ENCODE data around the gene USP17L10. TPM values are rescaled to one million over a fixed set of nuclear protein-coding genes. Genes with fewer than 3 reads are reported as not detected.
"Not testable (repeated sequence)": the region's sequence is repeated elsewhere in the genome, so short reads cannot be mapped to it uniquely, and the experiment has no call there.

Gene USP17L10
- total RNA-seq, 4 donors from 2014 or later = not detected

GRCh38 chr4:9253078-9253477, 42.6 kb downstream of the USP17L10 start, which contains the start of gene USP17L19:
Gene USP17L19 (plus strand): TSS chr4:9253378. CDS start chr4:9253378, 0 bp downstream.
- H3K4me1 ChIP-seq; H3K36me3 ChIP-seq; H3K27ac ChIP-seq; H3K27me3 ChIP-seq; H3K4me3 ChIP-seq (replicated peaks in 1 of 3); DNase-seq; H3K9me3 ChIP-seq; intact Hi-C loops (cut with DNase I): not testable (repeated sequence)
- no CpG with 5 or more reads among the region's 13 CpGs for WGBS, 2 donors

GRCh38 chr4:9257824-9258223, 47.4 kb downstream of the USP17L10 start, which contains the start of gene USP17L20:
Gene USP17L20 (plus strand): TSS chr4:9258124. CDS start chr4:9258124, 0 bp downstream.
- no CpG with 5 or more reads among the region's 15 CpGs for WGBS, 2 donors
- H3K4me1 ChIP-seq; H3K27me3 ChIP-seq; H3K4me3 ChIP-seq (replicated peaks in 1 of 3); H3K36me3 ChIP-seq; H3K27ac ChIP-seq; intact Hi-C loops (cut with DNase I); H3K9me3 ChIP-seq; DNase-seq: not testable (repeated sequence)

Other genes starting within 250 kb of the USP17L10 start
- gene FAM90A26, start 40.2 kb upstream of the USP17L10 start, total RNA-seq = not detected
- not detected for gene USP17L11, start 4.7 kb downstream of the USP17L10 start, total RNA-seq
- not detected for gene USP17L12, start 9.5 kb downstream of the USP17L10 start, total RNA-seq
- gene USP17L13, start 14.2 kb downstream of the USP17L10 start, total RNA-seq = not detected
- gene USP17L15, start 23.7 kb downstream of the USP17L10 start, total RNA-seq = not detected
- gene USP17L17, start 33.2 kb downstream of the USP17L10 start, total RNA-seq = not detected
- not detected for gene USP17L18, start 38.0 kb downstream of the USP17L10 start, total RNA-seq
- not detected for gene USP17L19, start 42.7 kb downstream of the USP17L10 start, total RNA-seq
- not detected for gene USP17L20, start 47.5 kb downstream of the USP17L10 start, total RNA-seq
- not detected for gene USP17L21, start 52.2 kb downstream of the USP17L10 start, total RNA-seq
- not detected for gene USP17L22, start 57.0 kb downstream of the USP17L10 start, total RNA-seq
- not detected for gene USP17L24, start 114.5 kb downstream of the USP17L10 start, total RNA-seq
- not detected for gene USP17L25, start 119.3 kb downstream of the USP17L10 start, total RNA-seq
- gene USP17L26, start 124.0 kb downstream of the USP17L10 start, total RNA-seq = not detected
- gene USP17L5, start 128.7 kb downstream of the USP17L10 start, total RNA-seq = not detected
- not detected for gene USP17L27, start 133.5 kb downstream of the USP17L10 start, total RNA-seq
- gene USP17L28, start 138.2 kb downstream of the USP17L10 start, total RNA-seq = not detected
- not detected for gene USP17L29, start 143.0 kb downstream of the USP17L10 start, total RNA-seq
- gene USP17L30, start 152.5 kb downstream of the USP17L10 start, total RNA-seq = not detected
- gene DEFB131A, start 233.8 kb downstream of the USP17L10 start, total RNA-seq = not detected